H9 (cell line): ENCODE data around the gene HOXD10. TPM values are rescaled to one million over a fixed set of nuclear protein-coding genes. Genes with fewer than 3 reads are reported as not detected.

Experiments used
- DNase-seq: peaks from one replicate; pipeline ENCODE4 v3.0.0-alpha.2; 2017
- H2AFZ ChIP-seq: one replicate; pipeline ENCODE4 v1.6.1; 2013; ENCODE audit warnings: mild to moderate bottlenecking, low read length, control low read depth, moderate library complexity
- H2AK5ac ChIP-seq: 2 replicates; pipeline ENCODE4 v1.6.1; 2013; ENCODE audit warnings: low read length, control low read depth, mixed read lengths; ENCODE audit not compliant: insufficient read length
- H2BK120ac ChIP-seq: one replicate; pipeline ENCODE4 v1.6.1; 2013; ENCODE audit warnings: low read depth, mild to moderate bottlenecking, low read length, control low read depth, inconsistent platforms; ENCODE audit not compliant: poor library complexity, severe bottlenecking
- H2BK12ac ChIP-seq: 2 replicates; pipeline ENCODE4 v1.6.1; 2013; ENCODE audit warnings: low read length, control low read depth, mixed read lengths, low read depth; ENCODE audit not compliant: insufficient read length
- H2BK15ac ChIP-seq: 2 replicates; pipeline ENCODE4 v1.6.1; 2013; ENCODE audit warnings: low read depth, low read length, control low read depth
- H2BK20ac ChIP-seq: one replicate; pipeline ENCODE4 v1.6.1; 2013; ENCODE audit warnings: low read depth, mild to moderate bottlenecking, low read length, control low read depth, inconsistent platforms; ENCODE audit not compliant: poor library complexity, severe bottlenecking
- H2BK5ac ChIP-seq: 2 replicates; pipeline ENCODE4 v1.6.1; 2013; ENCODE audit warnings: low read length, control low read depth, mixed read lengths; ENCODE audit not compliant: insufficient read length
- H3K14ac ChIP-seq: 2 replicates; pipeline ENCODE4 v1.6.1; 2013; ENCODE audit warnings: low read length, control low read depth; ENCODE audit not compliant: insufficient read depth
- H3K18ac ChIP-seq: 2 replicates; pipeline ENCODE4 v1.6.1; 2013; ENCODE audit warnings: low read depth, mild to moderate bottlenecking, mixed read lengths, low read length, control low read depth; ENCODE audit not compliant: insufficient read length
- H3K23ac ChIP-seq: 2 replicates; pipeline ENCODE4 v1.6.1; 2013; ENCODE audit warnings: low read length, control low read depth, mixed read lengths, low read depth; ENCODE audit not compliant: insufficient read length
- H3K23me2 ChIP-seq: 2 replicates; pipeline ENCODE4 v1.6.1; 2013; ENCODE audit warnings: low read depth, mild to moderate bottlenecking, mixed read lengths, low read length, control low read depth; ENCODE audit not compliant: insufficient read length, poor library complexity, severe bottlenecking
- H3K27ac ChIP-seq: 2 replicates; pipeline ENCODE4 v1.5.1; 2013; ENCODE audit warnings: low read length, control low read depth, mixed read lengths, low read depth; ENCODE audit not compliant: insufficient read length
- H3K27me3 ChIP-seq: 2 replicates; pipeline ENCODE4 v1.6.1; 2013; ENCODE audit warnings: low read length, control low read depth, inconsistent platforms; ENCODE audit not compliant: insufficient read depth
- H3K4ac ChIP-seq: 2 replicates; pipeline ENCODE4 v1.6.1; 2013; ENCODE audit warnings: low read depth, mild to moderate bottlenecking, control low read depth, inconsistent platforms, low read length, moderate library complexity
- H3K4me1 ChIP-seq: 2 replicates; pipeline ENCODE4 v1.6.1; 2013; ENCODE audit warnings: low read length, control low read depth, inconsistent platforms; ENCODE audit not compliant: insufficient read depth
- H3K4me2 ChIP-seq: 2 replicates; pipeline ENCODE4 v1.6.1; 2013; ENCODE audit warnings: low read length, control low read depth, mixed read lengths; ENCODE audit not compliant: insufficient read length, insufficient read depth
- H3K56ac ChIP-seq: 2 replicates; pipeline ENCODE4 v1.6.1; 2013; ENCODE audit warnings: low read depth, mild to moderate bottlenecking, mixed read lengths, low read length, control low read depth; ENCODE audit not compliant: insufficient read length
- H3K79me1 ChIP-seq: 2 replicates; pipeline ENCODE4 v1.6.1; 2013; ENCODE audit warnings: low read depth, mild to moderate bottlenecking, moderate library complexity, low read length, control low read depth, inconsistent platforms; ENCODE audit not compliant: insufficient read depth, poor library complexity, severe bottlenecking
- H3K79me2 ChIP-seq: 2 replicates; pipeline ENCODE4 v1.6.1; 2013; ENCODE audit warnings: low read length, control low read depth, inconsistent platforms; ENCODE audit not compliant: insufficient read depth
- H3K9ac ChIP-seq: 2 replicates; pipeline ENCODE4 v1.6.1; 2013; ENCODE audit warnings: low read length, control low read depth, mixed read lengths; ENCODE audit not compliant: insufficient read length; ENCODE audit errors: extremely low read depth
- H3K9me3 ChIP-seq: one replicate; pipeline ENCODE4 v1.6.1; 2013; ENCODE audit warnings: low read depth, low read length, inconsistent platforms; ENCODE audit not compliant: control insufficient read depth
- H3T11ph ChIP-seq: one replicate; pipeline ENCODE4 v1.6.1; 2013; ENCODE audit warnings: mild to moderate bottlenecking, low read length, control low read depth, inconsistent platforms
- H4K20me1 ChIP-seq: one replicate; pipeline ENCODE4 v1.6.1; 2013; ENCODE audit not compliant: control insufficient read depth, insufficient read length, insufficient read depth
- H4K5ac ChIP-seq: 2 replicates; pipeline ENCODE4 v1.6.1; 2013; ENCODE audit warnings: low read depth, mild to moderate bottlenecking, mixed read lengths, low read length, control low read depth; ENCODE audit not compliant: insufficient read length
- H4K8ac ChIP-seq: replicated peaks from 2 replicates; pipeline ENCODE4 v1.6.1; 2013; ENCODE audit warnings: low read length, control low read depth, mixed read lengths, low read depth; ENCODE audit not compliant: insufficient read length
- H4K91ac ChIP-seq: 2 replicates; pipeline ENCODE4 v1.6.1; 2013; ENCODE audit warnings: low read depth, mild to moderate bottlenecking, moderate library complexity, mixed read lengths, low read length, control low read depth; ENCODE audit not compliant: insufficient read length
- H3K27ac Mint-ChIP-seq, 3 experiments: 2 replicates in 2 of 3; 3 replicates in 1 of 3; pipeline ENCODE4 v1.8.0; 2020 to 2021; ENCODE audit warnings: mixed read lengths in 3 of 3, mild to moderate bottlenecking in 1 of 3, moderate library complexity in 1 of 3
- H3K27me3 Mint-ChIP-seq: 2 replicates; pipeline ENCODE4 v1.8.0; 2021; ENCODE audit warnings: low read depth, mild to moderate bottlenecking, moderate library complexity, mixed read lengths
- H3K36me3 Mint-ChIP-seq, 3 experiments: 2 replicates in 2 of 3; 3 replicates in 1 of 3; pipeline ENCODE4 v1.8.0; 2020 to 2021; ENCODE audit warnings: low read depth in 3 of 3, mixed read lengths in 3 of 3; ENCODE audit not compliant: insufficient read depth in 1 of 3
- H3K4me1 Mint-ChIP-seq, 2 experiments: 2 replicates each; pipeline ENCODE4 v1.8.0; 2020; ENCODE audit warnings: mixed read lengths in 2 of 2
- H3K4me3 Mint-ChIP-seq, 2 experiments: 2 replicates in 1 of 2; 3 replicates in 1 of 2; pipeline ENCODE4 v1.8.0; 2020 to 2021; ENCODE audit warnings: mild to moderate bottlenecking in 2 of 2, mixed read lengths in 2 of 2, moderate library complexity in 1 of 2
- H3K9me3 Mint-ChIP-seq, 2 experiments: 2 replicates in 1 of 2; 3 replicates in 1 of 2; pipeline ENCODE4 v1.8.0; 2020; ENCODE audit warnings: mild to moderate bottlenecking in 2 of 2, mixed read lengths in 2 of 2, moderate library complexity in 1 of 2
- WGBS: extraction: QIAGEN DNeasy Blood & Tissue Kit; methylation state at CpG from one replicate; pipeline ENCODE4 v1.1.7; 2013; ENCODE audit warnings: missing lambda C conversion rate, low lambda C conversion rate, mixed read lengths; ENCODE audit not compliant: insufficient read length; ENCODE audit errors: extremely low coverage; 5-methylcytosine and 5-hydroxymethylcytosine counted together
- total RNA-seq: library from RNA; stranded (reverse); gene quantifications from 2 replicates; pipeline ENCODE4 v1.2.1, GENCODE V29; 2021
- TF ChIP-seq, protein P1 (sequence below): fragments of 200-600 bp; sonication (generic); conservative IDR thresholded peaks from 3 replicates; pipeline ENCODE4 v1.8.0; 2021; ENCODE audit warnings: antibody characterized with exemption, mild to moderate bottlenecking

The HOXD10 gene
- total RNA-seq, 1 experiment from 2014 or later = not detected

DNA sequence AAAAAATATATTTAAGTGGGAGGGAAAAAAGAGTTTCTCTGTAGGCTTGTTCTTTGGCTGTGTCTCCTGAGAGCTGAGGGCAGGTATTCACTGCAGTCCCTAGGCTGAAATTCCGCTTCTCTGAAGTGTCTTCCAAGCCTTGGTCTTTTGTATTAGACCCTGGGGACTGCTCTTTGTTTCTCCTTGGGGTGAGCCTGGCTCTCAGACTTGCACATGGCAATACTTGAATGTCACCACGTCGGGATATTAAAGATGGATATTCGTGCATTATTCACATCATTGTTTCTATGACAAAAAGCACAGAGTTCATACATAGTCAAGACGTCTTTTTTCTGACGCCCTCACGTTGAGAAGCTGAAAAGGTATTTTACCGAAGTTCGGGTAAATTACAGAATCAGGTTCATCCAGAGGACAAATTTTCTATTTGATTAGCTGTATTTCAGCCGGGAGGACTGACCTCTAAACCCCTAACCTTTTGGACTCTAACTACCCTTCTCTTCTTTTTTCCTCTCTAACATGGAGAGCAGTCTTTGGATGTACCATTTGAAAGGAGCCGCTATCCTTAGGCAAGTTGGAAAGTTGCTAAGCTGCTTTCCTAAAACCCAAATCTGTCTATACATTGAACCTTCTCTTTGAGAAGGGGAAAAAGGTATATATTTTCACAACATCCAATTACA, 38.1 kb downstream of the HOXD10 start:
- Histone ChIP-seq H2AFZ (no peak overlapping the region), H2BK120ac (no peak overlapping the region), H3K18ac (no peak overlapping the region), H3K4me1 (no peaks in the 10 kb centered on the region; the same call in 1 of the 2 replicates), H2BK5ac (no peak overlapping the region), H3K27ac (no peak overlapping the region), H4K20me1 (no peaks in the 10 kb centered on the region), H3T11ph (no peak overlapping the region), H3K9ac (no peak overlapping the region), H4K91ac (no peak overlapping the region), H3K23me2 (no peaks in the 10 kb centered on the region), H3K23ac (no peak overlapping the region), H3K4ac (no peak overlapping the region), H4K5ac (no peak overlapping the region), H3K27me3 (peaks cover 100% of the 10 kb centered on the region), H2BK15ac (no peak overlapping the region), H3K56ac (no peak overlapping the region), H3K9me3 (no peaks in the 10 kb centered on the region), H4K8ac (no peak overlapping the region), H3K4me2 (no peak overlapping the region), H2AK5ac (no peak overlapping the region), H3K14ac (no peak overlapping the region), H2BK20ac (no peak overlapping the region), H3K79me1 (no peaks in the 10 kb centered on the region), H3K79me2 (no peaks in the 10 kb centered on the region), H2BK12ac (no peak overlapping the region)
- peaks cover 5 to 8% of the 10 kb centered on the region in 2 experiments; a peak in 3 of 5 replicates for H3K9me3 Mint-ChIP-seq
- H3K27ac Mint-ChIP-seq = no peak overlapping the region
- peaks cover 3 to 30% of the 10 kb centered on the region in 2 experiments; a peak in 3 of 4 replicates for H3K4me1 Mint-ChIP-seq
- H3K4me3 Mint-ChIP-seq = no peak overlapping the region
- DNase-seq = no peak
- no peaks in the 10 kb centered on the region; a peak in 1 of 7 replicates for H3K36me3 Mint-ChIP-seq
- H3K27me3 Mint-ChIP-seq = peaks cover 100% of the 10 kb centered on the region
- no CpG with 5 or more reads among the region's 11 CpGs for WGBS
- TF ChIP-seq, protein P1, sequence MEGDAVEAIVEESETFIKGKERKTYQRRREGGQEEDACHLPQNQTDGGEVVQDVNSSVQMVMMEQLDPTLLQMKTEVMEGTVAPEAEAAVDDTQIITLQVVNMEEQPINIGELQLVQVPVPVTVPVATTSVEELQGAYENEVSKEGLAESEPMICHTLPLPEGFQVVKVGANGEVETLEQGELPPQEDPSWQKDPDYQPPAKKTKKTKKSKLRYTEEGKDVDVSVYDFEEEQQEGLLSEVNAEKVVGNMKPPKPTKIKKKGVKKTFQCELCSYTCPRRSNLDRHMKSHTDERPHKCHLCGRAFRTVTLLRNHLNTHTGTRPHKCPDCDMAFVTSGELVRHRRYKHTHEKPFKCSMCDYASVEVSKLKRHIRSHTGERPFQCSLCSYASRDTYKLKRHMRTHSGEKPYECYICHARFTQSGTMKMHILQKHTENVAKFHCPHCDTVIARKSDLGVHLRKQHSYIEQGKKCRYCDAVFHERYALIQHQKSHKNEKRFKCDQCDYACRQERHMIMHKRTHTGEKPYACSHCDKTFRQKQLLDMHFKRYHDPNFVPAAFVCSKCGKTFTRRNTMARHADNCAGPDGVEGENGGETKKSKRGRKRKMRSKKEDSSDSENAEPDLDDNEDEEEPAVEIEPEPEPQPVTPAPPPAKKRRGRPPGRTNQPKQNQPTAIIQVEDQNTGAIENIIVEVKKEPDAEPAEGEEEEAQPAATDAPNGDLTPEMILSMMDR = no peak
